Purkinje cell (primary cell): ENCODE data around the gene FAHD2A. TPM values are rescaled to one million over a fixed set of nuclear protein-coding genes. Genes with fewer than 3 reads are reported as not detected.

ENCODE experiments used
- polyA plus RNA-seq: library from polyadenylated mRNA; unstranded; fragments of >200 nt; fragmentation: Nextera tagmentation; gene quantifications from 2 replicates; pipeline ENCODE4 v1.2.1, GENCODE V29; 2014

FAHD2A gene
- 4.8 and 6.2 TPM in 2 replicates for polyA plus RNA-seq

GRCh38 chr2:95402370-95403203 lies at the start of gene FAHD2A:
TSS of gene FAHD2A (plus strand) at chr2:95402708. CDS start at chr2:95405559, 2,851 bp downstream.

Other genes starting within 250 kb of the FAHD2A start
- gene ZNF514, start 242.9 kb upstream of the FAHD2A start, polyA plus RNA-seq, result 4.2 and 5.9 TPM in 2 replicates
- 2.8 and 3.2 TPM in 2 replicates for gene ZNF2, start 236.9 kb upstream of the FAHD2A start, polyA plus RNA-seq
- 1.2 and 2.1 TPM in 2 replicates for gene ZNF892, start 195.2 kb upstream of the FAHD2A start, polyA plus RNA-seq
- not detected in 2 replicates for gene PROM2, start 128.3 kb upstream of the FAHD2A start, polyA plus RNA-seq
- gene KCNIP3, start 105.4 kb upstream of the FAHD2A start, polyA plus RNA-seq, result 4.2 TPM in 1 of 2 replicates, not detected in the other
- gene TRIM43B, start 82.0 kb downstream of the FAHD2A start, polyA plus RNA-seq, result not detected in 2 replicates
- not detected in 2 replicates for gene TRIM43, start 189.3 kb downstream of the FAHD2A start, polyA plus RNA-seq